GM19397 (cell line): ENCODE measurements around the gene GHSR.
"Not testable (repeated sequence)": the region's sequence is repeated elsewhere in the genome, so short reads cannot be mapped to it uniquely, and the experiment has no call there.

Experiments
- ATAC-seq: cut with Tn5 transposase; IDR thresholded peaks from one replicate; pipeline ENCODE4 v1.9.1; 2021; ENCODE audit warnings: mild to moderate bottlenecking, moderate library complexity; ENCODE audit not compliant: unreplicated experiment

Gene GHSR

DNA sequence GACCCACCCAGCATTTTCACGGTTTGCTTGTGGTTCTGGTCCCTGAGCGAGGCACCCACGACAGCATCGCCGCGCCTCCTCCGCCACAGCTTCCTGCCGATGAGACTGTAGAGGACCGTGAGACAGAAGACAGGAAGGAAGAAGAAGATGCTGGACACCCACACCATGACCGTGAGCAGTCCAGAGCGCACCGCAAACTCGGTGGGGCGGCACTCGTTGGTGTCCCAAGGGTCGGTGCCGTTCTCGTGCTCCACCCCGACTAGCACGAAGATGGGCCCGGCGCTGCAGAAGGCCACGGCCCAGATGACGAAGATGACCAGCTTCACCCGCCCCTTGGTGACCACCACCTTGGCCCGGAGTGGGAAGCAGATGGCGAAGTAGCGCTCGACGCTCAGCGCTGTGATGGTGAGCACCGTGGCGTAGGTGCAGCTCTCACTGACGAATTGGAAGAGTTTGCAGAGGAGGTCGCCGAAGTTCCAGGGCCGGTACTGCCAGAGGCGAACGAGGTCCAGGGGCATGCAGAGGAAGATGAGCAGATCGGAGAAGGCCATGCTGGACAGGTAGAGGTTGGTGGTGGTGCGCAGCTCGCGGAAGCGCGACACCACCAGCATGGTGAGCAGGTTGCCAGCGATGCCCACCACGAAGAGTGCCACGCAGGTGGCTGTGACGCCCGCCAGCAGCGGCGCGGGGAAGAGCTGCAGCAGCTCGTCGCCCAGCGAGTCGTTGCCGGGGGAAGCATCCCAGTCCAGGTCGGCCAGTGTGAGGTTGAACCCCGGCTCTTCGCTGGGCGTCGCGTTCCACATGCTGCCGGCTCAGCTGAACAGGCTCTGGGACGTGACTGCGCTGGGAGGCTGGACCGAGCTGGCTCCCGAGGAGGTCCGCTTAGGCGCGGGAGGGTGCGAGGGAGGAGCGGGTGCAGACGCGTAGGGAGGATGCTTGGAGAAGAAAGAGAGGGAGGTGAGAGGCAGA, at the start of gene GHSR:
GHSR (minus strand) TSS at position 846 of the 969 bp plus-strand sequence; CDS start at position 803, 43 bp downstream.
- no peak for ATAC-seq

GRCh38 chr3:172490198-172490669, 42.0 kb upstream of the GHSR start:
- ATAC-seq: not testable (repeated sequence)

GRCh38 chr3:172478116-172478515, 29.9 kb upstream of the GHSR start:
- no peak for ATAC-seq

GRCh38 chr3:172476347-172476746, 28.1 kb upstream of the GHSR start:
- no peak for ATAC-seq

DNA sequence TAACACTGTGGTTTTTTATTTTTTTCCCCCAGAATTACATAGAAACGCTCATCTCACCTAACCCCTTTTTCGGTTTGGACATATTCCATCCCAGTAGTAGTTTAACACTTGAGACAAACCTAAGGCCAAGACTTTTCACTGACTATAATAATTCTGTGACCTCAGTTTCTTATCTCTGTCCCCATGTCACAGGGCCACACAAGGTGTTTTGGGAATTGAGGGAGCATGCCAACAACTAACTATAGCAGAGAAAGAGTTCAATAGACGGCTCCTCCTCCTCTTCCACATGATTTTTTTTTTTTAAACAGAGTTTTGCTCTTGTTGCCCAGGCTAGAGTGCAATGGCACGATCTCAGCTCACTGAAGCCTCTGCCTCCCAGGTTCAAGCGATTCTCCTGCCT, 27.4 kb upstream of the GHSR start:
- no peak for ATAC-seq

- ATAC-seq: no peak
These were observed 23.6 kb upstream of the GHSR start for GRCh38 chr3:172471903-172472302.

- no peak for ATAC-seq
These were observed 22.3 kb upstream of the GHSR start for GRCh38 chr3:172470588-172470987.

DNA sequence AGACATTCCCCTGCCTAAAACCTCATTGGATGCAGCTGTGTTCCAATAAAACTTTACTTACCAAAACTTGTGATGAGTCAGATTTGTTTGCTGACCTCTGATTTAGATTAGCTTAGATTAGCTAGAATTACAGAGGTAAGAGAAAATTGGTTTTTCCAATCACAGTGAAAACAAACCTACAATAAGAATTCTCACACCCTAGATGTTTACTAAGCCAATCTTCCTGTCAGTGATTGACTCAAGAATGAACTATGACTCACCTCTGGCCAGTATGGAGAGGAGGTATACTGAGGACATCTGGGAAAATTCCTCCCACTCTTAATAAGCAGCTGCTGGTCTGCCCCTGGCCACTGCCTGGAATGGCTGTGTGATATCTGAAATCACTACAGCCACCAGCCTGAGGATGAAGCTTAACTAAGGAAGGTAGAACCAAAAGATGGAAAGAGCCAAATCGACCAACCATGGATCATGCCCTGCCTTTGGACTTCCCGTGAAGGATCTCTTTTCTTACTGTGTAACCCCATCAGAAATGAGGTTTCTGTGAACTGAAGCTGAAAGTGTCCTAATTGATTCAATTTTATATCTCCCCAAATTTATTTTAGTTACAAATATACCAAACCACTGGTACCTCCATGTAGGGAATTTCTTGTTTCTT, 19.0 kb upstream of the GHSR start:
- ATAC-seq: no peak

DNA sequence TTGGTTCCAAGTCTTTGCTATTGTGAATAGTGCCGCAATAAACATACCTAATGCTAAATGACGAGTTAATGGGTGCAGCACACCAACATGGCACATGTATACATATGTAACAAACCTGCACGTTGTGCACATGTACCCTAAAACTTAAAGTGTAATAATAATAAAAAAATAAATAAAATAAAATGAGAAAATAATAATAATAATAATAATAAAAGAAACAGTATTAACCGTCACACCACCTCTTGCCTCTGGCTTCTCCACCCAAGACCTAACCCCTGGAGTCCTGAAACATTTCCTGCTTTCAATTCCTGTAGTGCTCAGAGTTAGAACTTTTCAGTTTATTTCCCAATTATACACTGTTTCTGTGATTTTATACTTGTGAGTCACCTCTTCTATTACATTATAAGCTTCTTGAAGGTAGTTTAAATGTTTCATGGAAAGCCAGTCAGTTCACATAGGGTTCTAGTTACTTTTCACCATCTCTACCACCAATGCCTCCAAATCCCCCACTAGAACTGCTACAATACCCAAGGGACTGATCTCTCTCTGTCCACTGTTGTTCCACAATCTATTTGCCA, 18.4 kb upstream of the GHSR start:
- ATAC-seq: no peak

DNA sequence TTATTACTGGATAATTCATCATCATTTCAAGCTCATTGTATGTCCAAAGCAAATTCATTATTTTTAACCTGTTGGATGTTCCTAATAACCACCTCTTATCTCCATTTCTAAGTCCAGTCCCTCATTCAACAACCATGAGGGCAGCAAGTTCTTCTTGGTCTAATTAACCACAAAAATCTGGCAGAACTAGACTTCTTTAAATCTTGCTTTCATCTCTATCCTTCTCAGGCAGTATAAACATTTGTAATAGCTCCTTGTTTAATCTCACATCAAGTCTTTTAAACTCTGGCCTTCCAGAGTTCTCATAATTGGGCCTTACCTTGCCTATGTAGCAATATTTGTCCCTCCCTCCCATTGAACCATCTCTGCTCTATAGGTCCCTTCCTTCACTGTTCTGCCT, 17.0 kb upstream of the GHSR start:
- no peak for ATAC-seq

DNA sequence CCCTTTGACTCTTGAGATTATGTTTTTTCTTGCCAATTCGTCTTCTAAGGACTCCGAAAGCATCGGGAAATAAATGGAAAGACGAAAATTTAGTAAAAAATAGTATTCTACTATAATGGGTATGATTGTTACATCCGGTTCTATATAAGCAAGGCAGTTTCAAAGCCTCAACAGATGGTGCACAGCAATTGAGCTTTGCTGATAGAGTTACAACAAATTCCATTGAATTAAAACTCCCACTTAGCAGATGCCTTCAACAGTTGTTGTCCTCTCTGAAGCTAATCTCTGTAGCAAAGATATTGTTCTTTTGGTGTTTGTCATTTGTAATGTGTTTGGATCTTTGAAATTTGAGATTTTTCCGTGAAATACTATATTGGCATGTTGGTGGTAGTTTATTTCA, 16.1 kb upstream of the GHSR start:
- no peak for ATAC-seq

- no peak for ATAC-seq
These were observed 13.4 kb upstream of the GHSR start for GRCh38 chr3:172461530-172462138.

- no peak for ATAC-seq
These were observed 8.1 kb upstream of the GHSR start for GRCh38 chr3:172456404-172456803.

GRCh38 chr3:172454180-172454579, 5.9 kb upstream of the GHSR start:
- no peak for ATAC-seq

DNA sequence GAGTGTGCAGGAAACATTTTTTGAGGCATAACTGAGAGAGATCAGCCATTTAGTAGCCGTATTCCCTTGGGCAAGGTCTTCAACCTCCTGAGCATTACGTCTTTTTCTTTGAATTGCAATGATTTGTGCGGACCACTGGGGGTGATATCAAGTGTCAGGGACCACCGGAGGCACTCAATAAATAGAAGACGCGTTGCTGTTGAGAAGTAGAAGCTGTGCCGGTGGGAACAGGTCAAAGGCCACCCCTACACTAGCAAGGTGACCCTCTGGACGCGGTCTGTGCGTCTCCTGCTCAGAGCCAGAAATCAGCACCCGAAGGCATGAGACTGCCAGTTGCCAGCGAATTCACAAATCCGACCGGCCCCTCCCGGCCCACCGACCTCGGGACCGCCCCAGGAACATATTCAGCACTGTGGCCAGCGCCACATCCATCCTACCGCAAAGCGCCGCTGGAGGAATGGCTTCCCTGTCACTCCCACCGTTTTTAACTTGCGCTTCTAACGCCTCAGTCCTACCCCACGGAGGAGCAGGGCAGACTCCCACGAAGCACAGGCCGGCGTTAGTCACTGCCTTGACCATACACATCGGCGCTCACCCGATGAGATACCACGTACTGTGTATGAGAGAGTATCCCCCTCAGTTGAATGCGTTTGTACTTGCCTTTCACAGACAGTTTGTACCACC, 1.4 kb upstream of the GHSR start:
- no peak for ATAC-seq

- ATAC-seq: no peak
These were observed 607 bp upstream of the GHSR start for GRCh38 chr3:172448661-172449465.

DNA sequence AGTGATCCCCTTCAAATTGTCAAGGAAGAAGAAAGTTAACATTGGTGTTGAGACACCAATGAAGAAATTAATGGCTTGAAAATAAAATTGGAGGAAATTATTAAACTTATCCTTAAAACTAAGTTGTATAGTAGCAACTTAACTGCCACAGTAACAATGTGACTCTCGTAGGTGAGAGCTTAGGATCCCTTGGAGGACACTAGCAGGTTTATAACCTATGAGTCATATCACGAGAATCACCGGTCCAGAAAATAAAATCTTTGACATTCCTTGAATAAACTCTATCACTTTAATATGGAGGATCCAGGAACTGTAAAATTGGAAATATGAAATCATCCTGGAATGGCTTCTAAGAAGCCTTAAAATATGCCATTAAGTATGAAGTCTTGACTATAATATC, 2.1 kb downstream of the GHSR start:
- no peak for ATAC-seq

DNA sequence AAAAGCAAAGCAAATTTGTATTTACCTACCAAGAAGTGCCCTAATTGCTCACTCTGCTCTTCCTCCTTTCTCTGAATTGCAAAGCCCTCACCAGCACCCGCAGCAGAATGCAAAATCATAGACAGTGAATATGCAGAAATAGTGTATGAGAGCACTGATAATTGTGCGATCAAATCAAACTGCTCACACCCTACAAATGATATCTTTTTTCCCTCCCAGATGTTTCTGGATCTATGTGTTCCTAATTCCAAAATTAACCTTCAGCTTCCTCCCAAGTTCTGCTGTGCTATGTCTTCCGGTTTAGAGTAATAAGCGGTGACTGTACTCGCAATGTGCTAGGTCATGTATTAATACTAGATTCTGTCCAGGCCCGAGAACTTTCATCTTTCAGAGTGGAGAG, 3.4 kb downstream of the GHSR start:
- ATAC-seq: no peak

DNA sequence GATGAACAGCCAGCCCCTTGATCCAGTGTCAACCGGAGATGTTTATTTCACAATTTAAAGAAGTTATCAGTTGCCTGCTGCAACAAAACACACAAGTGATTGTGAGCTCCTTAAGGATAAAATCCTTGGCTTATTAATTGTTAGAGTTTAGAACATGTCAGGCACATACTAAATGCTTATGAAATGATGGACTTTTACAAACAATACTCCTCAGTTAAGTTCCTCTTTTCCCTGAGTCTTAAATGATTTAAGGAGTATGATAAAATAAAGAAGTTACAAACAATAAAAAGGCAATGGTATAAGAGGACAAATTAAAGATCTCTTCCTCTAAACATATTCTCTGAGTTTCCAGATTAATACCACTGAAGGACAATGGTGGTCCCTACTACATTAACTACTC, 5.7 kb downstream of the GHSR start:
- no peak for ATAC-seq

DNA sequence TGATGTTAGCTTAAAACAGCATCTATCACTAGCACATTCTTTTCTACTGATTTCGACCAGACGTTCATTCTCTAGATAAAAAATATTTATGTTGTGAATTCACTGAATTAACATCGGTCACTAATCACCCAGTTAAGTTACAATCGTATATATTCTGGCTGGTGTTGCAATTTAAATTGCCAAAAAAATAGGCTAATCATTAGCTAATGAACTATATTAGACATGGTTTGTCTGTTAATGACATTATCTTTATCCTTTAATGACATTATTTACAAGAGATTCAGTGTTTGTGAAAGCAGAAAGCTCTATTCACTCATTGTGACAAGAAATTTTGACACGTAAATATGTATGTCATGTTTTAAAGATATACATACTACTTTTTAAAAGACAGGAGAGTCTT, 6.7 kb downstream of the GHSR start:
- ATAC-seq: no peak
